HEK293 (cell line): Measurements from ENCODE around the gene CNOT9.

Source experiments
- CTCF ChIA-PET: fragments of 350-600 bp; formaldehyde crosslinking; extraction: SDS; loops from one replicate; lab custom pipeline; 2021; ENCODE audit warnings: antibody characterized with exemption; lab: Yijun Ruan, JAX
- POLR2A ChIA-PET: fragments of 300-600 bp; formaldehyde crosslinking; extraction: SDS; loops from one replicate; lab custom pipeline; 2020; ENCODE audit warnings: antibody characterized with exemption, inconsistent platforms; lab: Yijun Ruan, JAX
- H3K27ac ChIP-seq: fragments of 200-500 bp; sonication (Bioruptor generic); 2 replicates; pipeline ENCODE4 v1.5.1; 2014; ENCODE audit warnings: low read depth, low read length, control low read depth, inconsistent platforms; ENCODE audit errors: extremely low read depth
- H3K36me3 ChIP-seq, 2 experiments: fragments of 200-500 bp in 1 of 2; sonication (Bioruptor generic) in 1 of 2; 1 replicate in 1 of 2; 2 replicates in 1 of 2; pipeline ENCODE4 v1.5.1; 2014 to 2017; ENCODE audit warnings: inconsistent platforms in 2 of 2, low read length in 2 of 2; ENCODE audit not compliant: control insufficient read depth in 2 of 2, insufficient read depth in 1 of 2
- H3K4me1 ChIP-seq: fragments of 200-500 bp; sonication (Bioruptor generic); 2 replicates; pipeline ENCODE4 v1.5.1; 2014; ENCODE audit warnings: mild to moderate bottlenecking, low read length, inconsistent platforms; ENCODE audit not compliant: control insufficient read depth, insufficient read depth
- H3K4me3 ChIP-seq: 2 replicates; pipeline ENCODE4 v1.5.1; 2011; ENCODE audit warnings: low read depth, mild to moderate bottlenecking, control low read depth, low read length, moderate library complexity
- H3K9me3 ChIP-seq: fragments of 200-500 bp; sonication (Bioruptor generic); 2 replicates; pipeline ENCODE4 v1.5.1; 2014; ENCODE audit warnings: low read depth, low read length, inconsistent platforms; ENCODE audit not compliant: control insufficient read depth, insufficient read depth
- ELK4 ChIP-seq: IDR thresholded peaks from 2 replicates; pipeline ENCODE4 v1.6.1; 2011; ENCODE audit warnings: mild to moderate bottlenecking, low read depth, low read length, borderline replicate concordance
- HOXD13 ChIP-seq: sonication (generic); formaldehyde crosslinking; IDR thresholded peaks from 2 replicates; pipeline ENCODE4 v1.8.0; 2022; ENCODE audit warnings: missing genetic modification reagents, borderline replicate concordance
- KLF8 ChIP-seq: fragments of 450-650 bp; formaldehyde crosslinking; IDR thresholded peaks from 2 replicates; pipeline ENCODE4 v1.5.1; 2016; ENCODE audit warnings: missing biosample characterization, missing genetic modification characterization
- PRDM1 ChIP-seq: fragments of 450-650 bp; formaldehyde crosslinking; IDR thresholded peaks from 2 replicates; pipeline ENCODE4; 2016; ENCODE audit warnings: missing biosample characterization, missing genetic modification characterization
- SCRT1 ChIP-seq: fragments of 450-650 bp; formaldehyde crosslinking; IDR thresholded peaks from 2 replicates; pipeline ENCODE4 v1.5.1; 2016; ENCODE audit warnings: missing biosample characterization, missing genetic modification characterization, borderline replicate concordance
- SP7 ChIP-seq: fragments of 450-650 bp; formaldehyde crosslinking; IDR thresholded peaks from 2 replicates; pipeline ENCODE4 v1.5.1; 2016; ENCODE audit warnings: missing biosample characterization, missing genetic modification characterization
- ZNF138 ChIP-seq: fragments of 450-650 bp; formaldehyde crosslinking; IDR thresholded peaks from 2 replicates; pipeline ENCODE4 v1.5.1; 2016; ENCODE audit warnings: missing biosample characterization, missing genetic modification characterization, borderline replicate concordance
- ZNF530 ChIP-seq: fragments of 450-650 bp; formaldehyde crosslinking; IDR thresholded peaks from 2 replicates; pipeline ENCODE4 v1.5.1; 2016; ENCODE audit warnings: low read depth, missing biosample characterization, missing genetic modification characterization
- ZNF544 ChIP-seq: fragments of 450-650 bp; formaldehyde crosslinking; IDR thresholded peaks from 2 replicates; pipeline ENCODE4 v1.5.0; 2017; ENCODE audit warnings: missing biosample characterization, missing genetic modification characterization
- ZNF548 ChIP-seq: fragments of 450-650 bp; formaldehyde crosslinking; IDR thresholded peaks from 2 replicates; pipeline ENCODE4 v1.5.1; 2016; ENCODE audit warnings: missing biosample characterization, missing genetic modification characterization
- ZNF549 ChIP-seq: fragments of 450-650 bp; IDR thresholded peaks from 2 replicates; pipeline ENCODE4 v1.5.1; 2018; ENCODE audit warnings: missing biosample characterization, missing genetic modification characterization, mild to moderate bottlenecking, inconsistent platforms, moderate library complexity
- ZNF558 ChIP-seq: fragments of 450-650 bp; formaldehyde crosslinking; IDR thresholded peaks from 2 replicates; pipeline ENCODE4 v1.5.1; 2016; ENCODE audit warnings: missing biosample characterization, missing genetic modification characterization
- ZNF580 ChIP-seq: fragments of 450-650 bp; formaldehyde crosslinking; IDR thresholded peaks from 2 replicates; pipeline ENCODE4 v1.5.1; 2016; ENCODE audit warnings: missing biosample characterization, missing genetic modification characterization
- ZNF585B ChIP-seq: fragments of 450-650 bp; formaldehyde crosslinking; IDR thresholded peaks from 2 replicates; pipeline ENCODE4 v1.5.1; 2016; ENCODE audit warnings: missing biosample characterization, missing genetic modification characterization
- ZNF610 ChIP-seq: fragments of 450-650 bp; formaldehyde crosslinking; IDR thresholded peaks from 2 replicates; pipeline ENCODE4 v1.5.1; 2016; ENCODE audit warnings: missing biosample characterization, missing genetic modification characterization, borderline replicate concordance
- ZNF624 ChIP-seq: fragments of 450-650 bp; formaldehyde crosslinking; IDR thresholded peaks from 2 replicates; pipeline ENCODE4 v1.5.1; 2017; ENCODE audit warnings: missing biosample characterization, missing genetic modification characterization
- ZNF654 ChIP-seq: fragments of 450-650 bp; formaldehyde crosslinking; IDR thresholded peaks from 2 replicates; pipeline ENCODE4 v1.5.1; 2016; ENCODE audit warnings: low read depth, missing biosample characterization, missing genetic modification characterization
- ZNF785 ChIP-seq: fragments of 450-650 bp; formaldehyde crosslinking; IDR thresholded peaks from 2 replicates; pipeline ENCODE4 v1.5.1; 2016; ENCODE audit warnings: missing biosample characterization, missing genetic modification characterization
- ZNF792 ChIP-seq: fragments of 450-650 bp; formaldehyde crosslinking; IDR thresholded peaks from 2 replicates; pipeline ENCODE4 v1.5.1; 2016; ENCODE audit warnings: missing biosample characterization, missing genetic modification characterization
- TF ChIP-seq, protein P1 (sequence below): fragments of 450-650 bp; formaldehyde crosslinking; IDR thresholded peaks from 2 replicates; pipeline ENCODE4 v1.5.1; 2016; ENCODE audit warnings: missing biosample characterization, missing genetic modification characterization
- TF ChIP-seq, protein P2 (sequence below): fragments of 450-650 bp; formaldehyde crosslinking; IDR thresholded peaks from 2 replicates; pipeline ENCODE4 v1.5.1; 2016; ENCODE audit warnings: missing biosample characterization, missing genetic modification characterization

CNOT9 gene

GRCh38 chr2:218615868-218616315 lies 47.3 kb downstream of the CNOT9 start:
- no peak overlapping the region for H3K4me3 ChIP-seq
- CTCF ChIA-PET: interaction anchor here (1.0 to 1.1 kb wide), 2 partner anchors 8 to 232 kb away, joined by 3 read pairs; partner anchors contain the start of gene PLCD4
- H3K27ac ChIP-seq: no peak overlapping the region
- no peaks in the 10 kb centered on the region for H3K36me3 ChIP-seq
- no peaks in the 10 kb centered on the region for H3K4me1 ChIP-seq
- H3K9me3 ChIP-seq: no peaks in the 10 kb centered on the region
- TF ChIP-seq ZNF544 (tag by site-specific recombination): no peak
- TF ChIP-seq ZNF792 (tag by site-specific recombination): no peak
- TF ChIP-seq ZNF580 (tag by site-specific recombination): no peak
- TF ChIP-seq ZNF610: no peak
- TF ChIP-seq, protein P1, sequence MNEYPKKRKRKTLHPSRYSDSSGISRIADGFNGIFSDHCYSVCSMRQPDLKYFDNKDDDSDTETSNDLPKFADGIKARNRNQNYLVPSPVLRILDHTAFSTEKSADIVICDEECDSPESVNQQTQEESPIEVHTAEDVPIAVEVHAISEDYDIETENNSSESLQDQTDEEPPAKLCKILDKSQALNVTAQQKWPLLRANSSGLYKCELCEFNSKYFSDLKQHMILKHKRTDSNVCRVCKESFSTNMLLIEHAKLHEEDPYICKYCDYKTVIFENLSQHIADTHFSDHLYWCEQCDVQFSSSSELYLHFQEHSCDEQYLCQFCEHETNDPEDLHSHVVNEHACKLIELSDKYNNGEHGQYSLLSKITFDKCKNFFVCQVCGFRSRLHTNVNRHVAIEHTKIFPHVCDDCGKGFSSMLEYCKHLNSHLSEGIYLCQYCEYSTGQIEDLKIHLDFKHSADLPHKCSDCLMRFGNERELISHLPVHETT (tag by site-specific recombination): no peak
- no peak for TF ChIP-seq ZNF558 (tag by site-specific recombination)
- no peak for TF ChIP-seq ZNF585B (tag by site-specific recombination)
- TF ChIP-seq PRDM1: no peak
- TF ChIP-seq ELK4: no peak
- no peak for TF ChIP-seq ZNF530
- no peak for TF ChIP-seq ZNF785
- TF ChIP-seq KLF8 (tag by site-specific recombination): no peak
- no peak for TF ChIP-seq ZNF624
- no peak for TF ChIP-seq HOXD13
- POLR2A ChIA-PET: interaction anchor here (0.6 kb wide), 2 partner anchors 9 to 21 kb away, joined by 3 to 5 read pairs; no protein-coding TSS in a partner anchor

GRCh38 chr2:218618102-218618860 lies 49.6 kb downstream of the CNOT9 start:
- Histone ChIP-seq H3K4me3 (no peak overlapping the region), H3K36me3 (no peaks in the 10 kb centered on the region), H3K9me3 (no peaks in the 10 kb centered on the region), H3K4me1 (no peaks in the 10 kb centered on the region)
- POLR2A ChIA-PET: no interaction called here
- CTCF ChIA-PET: interaction anchor here (0.6 to 1.0 kb wide), 5 partner anchors 11 to 488 kb away, joined by 3 to 5 read pairs (median 4); partner anchors contain the start of genes AAMP and PNKD
- peak; percentile 43 for TF ChIP-seq ZNF654 (tag by site-specific recombination)
- TF ChIP-seq ZNF548 (tag by site-specific recombination): no peak
- TF ChIP-seq, protein P2, sequence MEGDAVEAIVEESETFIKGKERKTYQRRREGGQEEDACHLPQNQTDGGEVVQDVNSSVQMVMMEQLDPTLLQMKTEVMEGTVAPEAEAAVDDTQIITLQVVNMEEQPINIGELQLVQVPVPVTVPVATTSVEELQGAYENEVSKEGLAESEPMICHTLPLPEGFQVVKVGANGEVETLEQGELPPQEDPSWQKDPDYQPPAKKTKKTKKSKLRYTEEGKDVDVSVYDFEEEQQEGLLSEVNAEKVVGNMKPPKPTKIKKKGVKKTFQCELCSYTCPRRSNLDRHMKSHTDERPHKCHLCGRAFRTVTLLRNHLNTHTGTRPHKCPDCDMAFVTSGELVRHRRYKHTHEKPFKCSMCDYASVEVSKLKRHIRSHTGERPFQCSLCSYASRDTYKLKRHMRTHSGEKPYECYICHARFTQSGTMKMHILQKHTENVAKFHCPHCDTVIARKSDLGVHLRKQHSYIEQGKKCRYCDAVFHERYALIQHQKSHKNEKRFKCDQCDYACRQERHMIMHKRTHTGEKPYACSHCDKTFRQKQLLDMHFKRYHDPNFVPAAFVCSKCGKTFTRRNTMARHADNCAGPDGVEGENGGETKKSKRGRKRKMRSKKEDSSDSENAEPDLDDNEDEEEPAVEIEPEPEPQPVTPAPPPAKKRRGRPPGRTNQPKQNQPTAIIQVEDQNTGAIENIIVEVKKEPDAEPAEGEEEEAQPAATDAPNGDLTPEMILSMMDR (tag by site-specific recombination): peak; percentile 49
- TF ChIP-seq, all 188 proteins: peak for 2
- H3K27ac ChIP-seq: no peak overlapping the region

DNA sequence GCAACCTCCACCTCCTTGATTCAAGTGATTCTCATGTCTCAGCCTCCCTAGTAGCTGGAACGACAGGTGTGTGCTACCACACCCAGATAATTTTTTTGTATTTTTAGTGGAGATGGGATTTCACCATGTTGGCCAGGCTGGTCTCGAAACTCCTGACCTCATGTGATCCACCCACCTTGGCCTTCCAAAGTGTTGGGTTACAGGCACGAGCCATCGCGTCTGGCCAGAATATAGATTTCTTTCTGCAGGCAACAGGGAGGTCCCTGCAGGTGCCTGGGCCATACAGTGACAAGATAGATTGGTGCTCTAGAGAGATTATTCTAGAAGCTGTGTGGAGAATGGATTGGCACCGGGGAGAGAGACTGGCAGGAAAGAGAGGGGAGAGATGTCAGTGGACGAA lies 52.4 kb downstream of the CNOT9 start:
- POLR2A ChIA-PET: no interaction called here
- TF ChIP-seq ZNF138 (tag by site-specific recombination) (no peak), SCRT1 (tag by site-specific recombination) (0 out of 2 replicates have a peak, but pooled peaks have one; percentile 12), SP7 (tag by site-specific recombination) (no peak), ZNF549 (tag by site-specific recombination) (no peak)
- H3K9me3 ChIP-seq: no peaks in the 10 kb centered on the region
- H3K4me3 ChIP-seq: no peak overlapping the region
- H3K4me1 ChIP-seq: no peaks in the 10 kb centered on the region
- CTCF ChIA-PET: no interaction called here
- no peaks in the 10 kb centered on the region for H3K36me3 ChIP-seq
- H3K27ac ChIP-seq: no peak overlapping the region
